ENCODE data around the gene ATF6B.

ATF6B gene

GRCh38 chr6:32171234-32171633 lies 43.2 kb upstream of the ATF6B start:
- no peaks in the 10 kb centered on the region for H3K27me3 ChIP-seq (ENCODE audit: insufficient read depth, low read length)
- no peak overlapping the region for H4K91ac ChIP-seq (ENCODE audit: low read depth, low read length)
- H3K23ac ChIP-seq (ENCODE audit: low read length), result no peak overlapping the region
- H2AFZ ChIP-seq (ENCODE audit: insufficient read depth, low read length, poor library complexity), result no peak overlapping the region
- H3K9me3 ChIP-seq (ENCODE audit: insufficient read depth, low read depth, low read length), result no peaks in the 10 kb centered on the region
- no peak overlapping the region for H3K4ac ChIP-seq (ENCODE audit: low read depth, low read length)
- H3K79me1 ChIP-seq (ENCODE audit: low read length), result peaks cover 4% of the 10 kb centered on the region
- no peak overlapping the region for H4K12ac ChIP-seq (ENCODE audit: low read depth, low read length)
- no peak overlapping the region for H3K4me2 ChIP-seq (ENCODE audit: low read length)
- DNase-seq, result no peak
- H3K14ac ChIP-seq (ENCODE audit: low read length), result no peak overlapping the region
- peaks cover 20 to 24% of the 10 kb centered on the region in 2 experiments for H3K4me1 ChIP-seq (ENCODE audit: control insufficient read depth in 1 of 2, insufficient read depth in 2 of 2, low read length in 2 of 2)
- no peak overlapping the region for H3K9ac ChIP-seq (ENCODE audit: low read length)
- H2BK12ac ChIP-seq (ENCODE audit: low read length), result no peak overlapping the region
- WGBS (ENCODE audit: extremely low coverage, insufficient coverage, insufficient read length), result no CpG with 5 or more reads among the region's 6 CpGs
- no peak overlapping the region for H3K18ac ChIP-seq (ENCODE audit: low read length)
- H3K79me2 ChIP-seq (ENCODE audit: control insufficient read depth, insufficient read depth, low read length, poor library complexity), result peaks cover 7% of the 10 kb centered on the region
- no peak overlapping the region for H3K27ac ChIP-seq (ENCODE audit: low read depth, low read length)
- H4K8ac ChIP-seq (ENCODE audit: low read depth, low read length), result no peak overlapping the region
- no peak overlapping the region for H2BK5ac ChIP-seq (ENCODE audit: low read depth, low read length, poor library complexity)
- peaks cover 51 to 53% of the 10 kb centered on the region in 2 experiments for H3K36me3 ChIP-seq (ENCODE audit: control insufficient read depth in 1 of 2, insufficient read depth in 2 of 2, low read length in 2 of 2)
- H2BK120ac ChIP-seq (ENCODE audit: insufficient read depth, low read length, poor library complexity), result no peak overlapping the region
- H2AK5ac ChIP-seq (ENCODE audit: low read length), result no peak overlapping the region
- no peak overlapping the region for H3K4me3 ChIP-seq (ENCODE audit: low read depth, low read length)

- Histone ChIP-seq H3K4me1 (ENCODE audit: control insufficient read depth in 1 of 2, insufficient read depth in 2 of 2, low read length in 2 of 2) (peaks cover 18 to 24% of the 10 kb centered on the region in 2 experiments), H3K14ac (ENCODE audit: low read length) (no peak overlapping the region), H4K8ac (ENCODE audit: low read depth, low read length) (no peak overlapping the region), H4K12ac (ENCODE audit: low read depth, low read length) (no peak overlapping the region), H3K23ac (ENCODE audit: low read length) (no peak overlapping the region), H2BK120ac (ENCODE audit: insufficient read depth, low read length, poor library complexity) (no peak overlapping the region), H2BK12ac (ENCODE audit: low read length) (no peak overlapping the region), H3K79me1 (ENCODE audit: low read length) (no peaks in the 10 kb centered on the region), H3K4me2 (ENCODE audit: low read length) (no peak overlapping the region), H4K91ac (ENCODE audit: low read depth, low read length) (no peak overlapping the region), H3K4ac (ENCODE audit: low read depth, low read length) (no peak overlapping the region), H3K79me2 (ENCODE audit: control insufficient read depth, insufficient read depth, low read length, poor library complexity) (peaks cover 2% of the 10 kb centered on the region), H3K18ac (ENCODE audit: low read length) (no peak overlapping the region), H2BK5ac (ENCODE audit: low read depth, low read length, poor library complexity) (no peak overlapping the region), H3K27ac (ENCODE audit: low read depth, low read length) (no peak overlapping the region), H3K9me3 (ENCODE audit: insufficient read depth, low read depth, low read length) (no peaks in the 10 kb centered on the region), H3K27me3 (ENCODE audit: insufficient read depth, low read length) (no peaks in the 10 kb centered on the region), H3K9ac (ENCODE audit: low read length) (no peak overlapping the region), H2AFZ (ENCODE audit: insufficient read depth, low read length, poor library complexity) (no peak overlapping the region), H2AK5ac (ENCODE audit: low read length) (no peak overlapping the region), H3K4me3 (ENCODE audit: low read depth, low read length) (no peak overlapping the region), H3K36me3 (ENCODE audit: control insufficient read depth in 1 of 2, insufficient read depth in 2 of 2, low read length in 2 of 2) (peaks cover 55 to 59% of the 10 kb centered on the region in 2 experiments)
- DNase-seq, result no peak
- no CpG with 5 or more reads among the region's 11 CpGs for WGBS (ENCODE audit: extremely low coverage, insufficient coverage, insufficient read length)
Observed at GRCh38 chr6:32170294-32170693, 42.2 kb upstream of the ATF6B start.

GRCh38 chr6:32168807-32169591 lies 41.0 kb upstream of the ATF6B start:
- no CpG with 5 or more reads among the region's 11 CpGs for WGBS (ENCODE audit: extremely low coverage, insufficient coverage, insufficient read length)
- Histone ChIP-seq H3K18ac (ENCODE audit: low read length) (no peak overlapping the region), H2BK12ac (ENCODE audit: low read length) (no peak overlapping the region), H4K12ac (ENCODE audit: low read depth, low read length) (no peak overlapping the region), H4K91ac (ENCODE audit: low read depth, low read length) (no peak overlapping the region), H3K4me1 (ENCODE audit: control insufficient read depth in 1 of 2, insufficient read depth in 2 of 2, low read length in 2 of 2) (peaks cover 16 to 18% of the 10 kb centered on the region in 2 experiments), H3K79me2 (ENCODE audit: control insufficient read depth, insufficient read depth, low read length, poor library complexity) (no peaks in the 10 kb centered on the region), H2AK5ac (ENCODE audit: low read length) (no peak overlapping the region), H2AFZ (ENCODE audit: insufficient read depth, low read length, poor library complexity) (no peak overlapping the region), H3K9ac (ENCODE audit: low read length) (no peak overlapping the region), H3K4ac (ENCODE audit: low read depth, low read length) (no peak overlapping the region), H3K14ac (ENCODE audit: low read length) (no peak overlapping the region), H3K9me3 (ENCODE audit: insufficient read depth, low read depth, low read length) (no peaks in the 10 kb centered on the region), H3K27ac (ENCODE audit: low read depth, low read length) (no peak overlapping the region), H2BK120ac (ENCODE audit: insufficient read depth, low read length, poor library complexity) (no peak overlapping the region), H4K8ac (ENCODE audit: low read depth, low read length) (no peak overlapping the region), H3K79me1 (ENCODE audit: low read length) (no peaks in the 10 kb centered on the region), H3K27me3 (ENCODE audit: insufficient read depth, low read length) (no peaks in the 10 kb centered on the region), H2BK5ac (ENCODE audit: low read depth, low read length, poor library complexity) (no peak overlapping the region), H3K4me3 (ENCODE audit: low read depth, low read length) (no peak overlapping the region), H3K4me2 (ENCODE audit: low read length) (no peak overlapping the region), H3K23ac (ENCODE audit: low read length) (no peak overlapping the region), H3K36me3 (ENCODE audit: control insufficient read depth in 1 of 2, insufficient read depth in 2 of 2, low read length in 2 of 2) (peaks cover 55 to 63% of the 10 kb centered on the region in 2 experiments)
- DNase-seq, result no peak

GRCh38 chr6:32168350-32168749 lies 40.3 kb upstream of the ATF6B start:
- Histone ChIP-seq H3K27ac (ENCODE audit: low read depth, low read length) (no peak overlapping the region), H3K18ac (ENCODE audit: low read length) (no peak overlapping the region), H2BK5ac (ENCODE audit: low read depth, low read length, poor library complexity) (no peak overlapping the region), H3K14ac (ENCODE audit: low read length) (no peak overlapping the region), H3K4me2 (ENCODE audit: low read length) (no peak overlapping the region), H2AK5ac (ENCODE audit: low read length) (no peak overlapping the region), H3K79me2 (ENCODE audit: control insufficient read depth, insufficient read depth, low read length, poor library complexity) (no peaks in the 10 kb centered on the region), H4K12ac (ENCODE audit: low read depth, low read length) (no peak overlapping the region), H3K4me1 (ENCODE audit: control insufficient read depth in 1 of 2, insufficient read depth in 2 of 2, low read length in 2 of 2) (peaks cover 12 to 13% of the 10 kb centered on the region in 2 experiments), H4K8ac (ENCODE audit: low read depth, low read length) (no peak overlapping the region), H2BK12ac (ENCODE audit: low read length) (no peak overlapping the region), H3K9me3 (ENCODE audit: insufficient read depth, low read depth, low read length) (no peaks in the 10 kb centered on the region), H3K23ac (ENCODE audit: low read length) (no peak overlapping the region), H3K27me3 (ENCODE audit: insufficient read depth, low read length) (no peaks in the 10 kb centered on the region), H3K79me1 (ENCODE audit: low read length) (no peaks in the 10 kb centered on the region), H3K36me3 (ENCODE audit: control insufficient read depth in 1 of 2, insufficient read depth in 2 of 2, low read length in 2 of 2) (peaks cover 58 to 64% of the 10 kb centered on the region in 2 experiments), H4K91ac (ENCODE audit: low read depth, low read length) (no peak overlapping the region), H3K4me3 (ENCODE audit: low read depth, low read length) (no peak overlapping the region), H3K9ac (ENCODE audit: low read length) (no peak overlapping the region), H2BK120ac (ENCODE audit: insufficient read depth, low read length, poor library complexity) (no peak overlapping the region), H3K4ac (ENCODE audit: low read depth, low read length) (no peak overlapping the region), H2AFZ (ENCODE audit: insufficient read depth, low read length, poor library complexity) (no peak overlapping the region)
- no CpG with 5 or more reads among the region's 2 CpGs for WGBS (ENCODE audit: extremely low coverage, insufficient coverage, insufficient read length)
- no peak for DNase-seq
